Stimulated activated naive CD4-positive, alpha-beta T cell treated with Interleukin-2 at 50 U/mL for 16 hours (primary cell): Measurements from ENCODE around the gene CRTC3.
"Not testable (repeated sequence)": the region's sequence is repeated elsewhere in the genome, so short reads cannot be mapped to it uniquely, and the experiment has no call there.

ENCODE experiments used
- DNase-seq: peaks from one replicate; lab custom pipeline; 2025; lab: John Stamatoyannopoulos, UW

CRTC3 gene

DNA sequence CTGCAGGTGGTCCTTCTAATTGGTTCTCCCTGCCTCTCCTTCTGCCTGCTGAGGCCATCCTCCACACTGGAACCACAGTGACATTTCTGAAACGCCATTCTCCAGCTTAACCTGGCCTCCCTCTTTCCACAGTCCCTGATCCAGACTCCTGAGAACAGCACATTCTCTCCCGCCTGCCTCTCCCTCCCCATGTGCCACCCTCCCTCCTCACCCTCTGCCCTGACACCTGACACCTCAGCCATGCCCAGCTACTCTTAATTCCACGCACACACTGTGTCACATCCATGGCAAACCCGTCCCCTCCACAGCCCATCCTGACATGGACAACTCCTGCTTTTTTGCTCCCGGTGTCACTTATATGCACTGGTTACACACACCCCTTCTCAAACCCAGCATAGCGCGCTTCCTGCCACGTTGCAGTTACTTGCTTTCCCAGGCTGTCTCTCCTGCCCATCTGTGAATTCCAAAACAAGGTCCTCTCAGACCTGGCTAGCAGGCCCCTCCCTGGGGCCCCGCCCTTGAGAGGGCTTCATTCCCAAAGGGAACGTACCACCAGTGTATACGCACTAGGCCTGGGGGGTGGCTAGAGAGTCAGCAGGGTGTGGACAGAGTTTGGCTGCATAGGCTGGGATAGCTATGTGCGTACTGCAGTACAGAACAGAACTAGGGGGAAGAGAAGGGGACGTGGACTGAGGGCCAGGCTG is 94.7 kb downstream of the CRTC3 start:
- DNase-seq: no peak

DNA sequence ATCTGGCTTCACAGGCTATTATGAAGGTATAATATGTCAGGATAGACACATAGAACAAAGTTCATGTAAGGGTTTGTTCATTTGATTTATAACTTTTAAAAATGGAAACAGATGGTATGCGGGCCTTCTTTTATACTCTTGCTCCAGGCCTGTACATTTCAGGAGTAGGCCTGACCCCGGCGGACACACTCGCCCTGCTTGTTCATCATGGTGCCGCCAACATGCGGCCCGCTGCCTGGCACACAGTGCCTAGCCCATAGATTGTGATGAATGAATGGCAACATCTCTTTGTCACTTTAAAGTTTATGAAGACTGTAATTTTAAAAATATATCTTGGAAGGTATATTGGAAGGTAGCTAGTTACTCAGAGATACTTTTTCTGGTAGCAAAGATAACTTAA is 95.3 kb downstream of the CRTC3 start:
- DNase-seq: no peak

DNA sequence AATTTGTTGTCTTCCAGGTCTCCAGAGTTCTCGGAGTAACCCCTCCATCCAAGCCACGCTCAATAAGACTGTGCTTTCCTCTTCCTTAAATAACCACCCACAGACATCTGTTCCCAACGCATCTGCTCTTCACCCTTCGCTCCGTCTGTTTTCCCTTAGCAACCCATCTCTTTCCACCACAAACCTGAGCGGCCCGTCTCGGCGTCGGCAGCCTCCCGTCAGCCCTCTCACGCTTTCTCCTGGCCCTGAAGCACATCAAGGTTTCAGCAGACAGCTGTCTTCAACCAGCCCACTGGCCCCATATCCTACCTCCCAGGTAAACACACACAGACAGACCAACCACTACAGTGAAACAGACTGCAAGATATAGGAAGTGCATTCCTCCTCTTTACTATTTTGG is 99.5 kb downstream of the CRTC3 start:
- no peak for DNase-seq

DNA sequence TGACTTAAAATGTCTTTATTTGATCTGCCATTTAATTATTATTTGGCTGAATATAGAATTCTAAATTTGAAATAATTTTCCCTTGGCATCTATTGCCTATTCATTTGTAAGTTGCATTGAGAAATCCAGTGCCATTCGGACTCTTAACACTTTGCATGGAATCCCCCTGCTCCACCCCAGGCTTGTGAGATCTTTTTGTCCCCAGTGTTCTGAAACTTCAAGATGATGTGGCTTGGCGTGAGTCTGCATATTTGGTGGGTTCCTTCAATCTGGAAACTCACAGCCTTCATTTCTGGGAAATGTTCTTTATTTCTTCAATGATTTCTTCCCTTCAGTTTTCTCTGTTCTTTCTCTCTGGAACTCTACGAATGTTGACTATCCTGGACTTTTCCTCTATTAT is 103.6 kb downstream of the CRTC3 start:
- no peak for DNase-seq

DNA sequence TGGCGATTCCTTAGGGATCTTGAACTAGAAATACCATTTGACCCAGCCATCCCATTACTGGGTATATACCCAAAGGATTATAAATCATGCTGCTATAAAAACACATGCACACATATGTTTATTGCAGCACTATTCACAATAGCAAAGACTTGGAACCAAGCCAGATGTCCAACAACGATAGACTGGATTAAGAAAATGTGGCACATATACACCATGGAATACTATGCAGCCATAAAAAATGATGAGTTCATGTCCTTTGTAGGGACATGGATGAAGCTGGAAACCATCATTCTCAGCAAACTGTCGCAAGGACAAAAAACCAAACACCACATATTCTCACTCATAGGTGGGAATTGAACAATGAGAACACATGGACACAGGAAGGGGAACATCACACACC is 107.3 kb downstream of the CRTC3 start:
- not testable (repeated sequence) for DNase-seq

DNA sequence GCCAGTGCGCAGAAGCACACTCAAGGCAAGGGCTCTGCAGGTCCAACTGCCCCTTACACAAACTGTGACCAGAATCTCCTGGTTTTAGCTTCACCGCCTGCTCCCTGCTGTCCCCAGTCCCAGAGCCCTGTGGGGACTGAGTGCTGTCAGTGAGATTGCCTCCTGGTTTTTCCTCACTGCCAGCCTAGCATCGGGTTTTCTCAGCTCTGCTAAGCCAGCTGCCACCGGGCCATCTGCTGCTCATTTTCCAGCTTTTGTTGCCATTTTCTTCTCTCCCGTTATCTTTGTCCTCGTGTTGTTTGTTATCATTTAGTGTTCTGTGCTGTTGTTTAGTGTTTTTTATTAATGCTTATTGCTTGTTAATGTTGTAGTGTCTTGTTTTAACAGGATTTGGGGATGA is 108.0 kb downstream of the CRTC3 start:
- no peak for DNase-seq

DNA sequence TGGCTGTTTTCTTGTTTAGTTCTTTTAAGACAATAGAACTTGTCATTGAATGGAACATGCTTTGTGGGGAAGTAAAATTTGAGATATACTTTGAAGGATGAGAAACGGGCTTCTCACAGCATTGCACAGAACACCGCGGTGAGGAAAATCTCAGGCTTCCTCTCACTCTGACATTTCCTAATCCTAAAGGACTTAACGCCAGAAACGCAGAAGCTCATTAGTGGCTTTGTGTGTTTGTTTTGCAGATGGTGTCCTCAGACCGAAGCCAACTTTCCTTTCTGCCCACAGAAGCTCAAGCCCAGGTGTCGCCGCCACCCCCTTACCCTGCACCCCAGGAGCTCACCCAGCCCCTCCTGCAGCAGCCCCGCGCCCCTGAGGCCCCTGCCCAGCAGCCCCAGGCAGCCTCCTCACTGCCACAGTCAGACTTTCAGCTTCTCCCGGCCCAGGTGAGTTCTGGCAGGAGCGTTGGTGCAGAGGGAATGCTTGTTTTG is 108.5 kb downstream of the CRTC3 start:
- no peak for DNase-seq

DNA sequence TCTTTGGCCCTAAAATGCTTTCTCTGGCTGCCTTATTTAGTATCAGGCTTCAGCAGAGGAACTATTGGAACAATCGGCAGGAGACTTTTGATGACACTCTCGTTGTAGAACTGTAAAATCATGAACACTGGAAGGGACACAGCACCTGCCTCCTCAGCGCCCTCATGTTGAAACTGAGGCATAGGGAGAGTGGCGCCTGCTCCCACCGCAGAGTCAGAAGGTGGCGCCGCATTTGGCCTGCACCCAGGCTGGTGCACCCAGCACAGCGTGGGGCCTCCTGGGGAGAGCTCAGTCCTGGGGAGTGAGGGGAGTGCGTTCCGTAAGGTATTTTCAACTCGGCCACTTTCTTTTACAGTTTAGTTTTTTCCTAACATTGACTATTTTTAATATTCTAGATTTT is 109.2 kb downstream of the CRTC3 start:
- no peak for DNase-seq

DNA sequence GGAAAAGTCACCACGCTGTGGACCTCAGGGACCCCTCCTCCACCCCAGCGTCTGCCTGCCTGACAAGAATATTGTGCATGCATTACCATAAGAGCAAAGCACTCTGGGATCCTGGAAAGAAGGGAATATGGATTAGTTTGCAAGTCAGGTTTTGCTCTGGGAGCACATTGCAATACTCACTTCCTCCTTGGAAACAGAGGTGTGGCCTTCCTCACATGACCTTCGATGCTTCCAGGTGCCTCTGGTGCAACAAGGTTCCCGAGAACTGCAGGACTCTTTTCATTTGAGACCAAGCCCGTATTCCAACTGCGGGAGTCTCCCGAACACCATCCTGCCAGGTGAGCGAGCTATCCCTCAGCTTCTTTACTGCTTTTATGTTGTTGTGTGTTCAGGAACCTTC is 111.1 kb downstream of the CRTC3 start:
- no peak for DNase-seq

DNA sequence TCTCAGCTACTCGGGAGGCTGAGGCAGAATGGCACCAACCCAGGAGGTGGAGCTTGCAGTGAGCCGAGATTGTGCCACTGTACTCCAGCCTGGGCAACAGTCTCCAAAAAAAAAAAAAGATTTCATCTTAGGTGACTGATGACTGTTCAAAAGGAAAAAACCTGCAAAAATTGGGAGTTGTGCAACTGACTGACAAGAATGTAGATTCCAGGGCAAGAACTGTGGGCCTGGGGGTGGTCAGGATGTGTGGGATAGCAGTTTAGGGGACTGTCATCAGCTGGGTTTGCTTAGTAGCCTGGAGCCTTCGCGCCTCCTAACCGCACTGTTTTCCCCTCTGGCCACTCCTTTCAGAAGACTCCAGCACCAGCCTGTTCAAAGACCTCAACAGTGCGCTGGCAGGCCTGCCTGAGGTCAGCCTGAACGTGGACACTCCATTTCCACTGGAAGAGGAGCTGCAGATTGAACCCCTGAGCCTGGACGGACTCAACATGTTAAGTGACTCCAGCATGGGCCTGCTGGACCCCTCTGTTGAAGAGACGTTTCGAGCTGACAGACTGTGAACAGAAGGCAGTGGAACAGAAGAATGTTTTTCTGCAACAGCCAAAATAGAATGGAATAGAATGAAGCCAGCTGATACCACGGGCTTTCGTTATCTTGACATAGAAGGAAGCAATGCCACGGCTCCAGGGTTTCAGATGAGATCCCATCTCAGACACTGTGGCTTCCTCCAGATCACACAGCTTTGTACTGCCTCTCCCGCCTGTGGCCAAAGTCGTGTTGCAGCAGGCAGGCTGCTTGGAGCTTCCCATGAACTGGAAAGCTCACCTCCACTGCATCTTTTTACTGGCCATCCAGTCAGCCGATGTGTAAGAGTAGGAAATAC is 112.1 kb downstream of the CRTC3 start:
- DNase-seq: no peak

DNA sequence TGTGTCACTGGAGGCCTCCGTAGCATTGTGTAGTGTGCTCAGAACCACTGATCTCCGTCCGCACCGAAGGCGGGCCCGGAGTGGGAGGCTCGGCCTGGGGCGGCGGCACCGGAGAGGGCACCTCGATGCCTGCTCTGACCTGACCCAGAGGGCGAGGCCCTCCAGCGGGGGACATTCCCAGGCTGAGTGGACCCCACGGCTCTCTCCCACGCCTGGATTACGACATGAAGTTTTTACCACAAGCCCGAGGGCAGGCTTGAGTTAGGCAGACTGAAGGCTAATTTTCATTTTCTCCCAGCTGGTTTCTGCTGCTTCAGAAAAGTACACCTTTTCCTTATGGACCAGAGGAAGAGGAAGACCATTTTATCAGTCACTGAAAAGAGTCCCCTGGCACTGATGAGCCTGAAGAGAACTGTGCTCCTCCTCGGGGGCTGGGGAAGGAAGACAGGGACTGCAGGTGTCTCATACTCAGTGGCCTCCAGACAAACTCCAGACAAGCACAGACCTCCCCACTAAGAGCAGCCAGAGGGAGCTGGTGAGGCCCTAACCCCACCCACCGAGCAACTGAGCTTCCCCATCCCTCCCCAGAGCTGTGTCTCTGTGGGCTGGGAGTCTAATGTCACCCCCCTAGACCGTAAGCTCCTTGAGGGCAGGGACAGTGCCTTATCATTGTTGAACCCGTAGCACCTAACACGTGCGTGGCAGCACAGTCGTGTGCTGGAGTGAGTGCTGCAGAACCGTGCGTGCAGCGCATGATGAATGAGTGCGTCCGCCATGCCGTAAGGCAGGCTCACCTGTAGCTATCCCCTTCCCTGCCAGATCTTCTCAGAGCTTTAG is 113.0 kb downstream of the CRTC3 start:
- DNase-seq: no peak

DNA sequence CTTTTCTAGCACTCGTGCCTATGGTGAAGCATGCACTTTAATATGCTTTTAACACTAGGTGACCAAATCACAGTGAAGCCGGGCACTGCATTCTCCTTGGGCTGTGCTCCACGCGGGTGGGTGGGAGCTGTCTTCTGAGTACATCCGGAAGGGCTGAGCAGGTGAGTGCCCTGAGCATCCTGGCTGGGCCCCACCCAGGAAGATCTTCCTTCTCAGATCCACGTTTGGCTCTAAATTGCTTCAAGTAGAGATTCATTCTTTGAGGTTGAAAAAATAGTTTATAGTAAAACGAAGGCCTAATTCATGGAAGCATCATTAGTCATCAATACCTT is 113.5 kb downstream of the CRTC3 start:
- no peak for DNase-seq

DNA sequence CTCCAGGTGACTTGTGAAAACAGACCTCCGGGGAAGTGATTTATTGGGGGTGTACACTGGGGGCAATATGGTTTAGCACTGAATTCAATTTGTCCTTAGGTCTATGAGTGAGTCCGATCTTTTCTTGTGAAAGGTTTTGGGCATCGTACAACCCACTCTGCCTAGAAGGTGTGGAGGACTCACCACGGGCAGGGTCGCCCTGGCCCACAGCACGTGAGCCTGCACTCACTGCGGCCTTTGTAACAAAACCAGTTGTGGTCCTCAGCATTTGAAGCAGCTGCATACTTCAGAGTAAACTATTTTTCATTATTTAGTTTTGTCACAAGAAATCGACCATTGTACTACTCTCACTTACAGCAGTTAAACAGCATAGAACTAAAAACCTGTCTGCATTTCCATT is 114.8 kb downstream of the CRTC3 start:
- DNase-seq: no peak

DNA sequence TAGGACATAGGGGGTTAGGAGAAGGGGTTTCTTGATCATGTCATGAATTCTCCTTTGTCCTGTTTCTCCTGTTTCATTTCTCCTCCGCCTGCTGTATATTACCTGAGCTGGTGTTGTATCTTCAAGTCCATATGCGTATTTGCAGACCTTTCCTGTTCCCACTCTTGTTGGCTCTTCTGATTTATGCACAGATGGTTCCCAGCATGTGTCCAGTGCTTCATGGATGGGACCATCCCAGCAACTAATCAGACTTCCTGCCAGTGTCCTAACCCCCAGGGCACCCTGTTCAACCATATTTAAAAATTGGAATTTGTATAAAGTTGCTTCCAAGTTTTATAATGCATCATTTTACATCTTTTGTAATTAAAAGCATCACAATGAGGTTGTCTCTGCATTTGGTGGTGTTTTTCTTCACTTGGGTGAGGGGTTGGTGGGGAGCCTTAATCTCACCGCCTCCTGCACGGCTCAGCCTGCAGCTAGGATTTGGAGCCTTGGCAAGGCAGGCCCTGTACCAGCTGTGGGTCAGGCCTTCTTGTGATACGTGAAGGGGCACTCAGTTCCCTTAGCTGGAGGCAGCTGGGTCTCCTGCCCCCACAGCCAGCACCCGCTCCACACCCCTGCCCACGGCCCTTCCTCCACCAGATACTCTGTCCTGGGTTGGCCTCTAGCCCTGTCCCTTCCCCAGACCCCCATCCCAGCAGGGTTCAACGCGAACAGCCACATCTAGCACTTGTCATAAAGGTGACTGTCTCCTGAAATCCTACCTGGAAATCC is 115.4 kb downstream of the CRTC3 start:
- DNase-seq: no peak

DNA sequence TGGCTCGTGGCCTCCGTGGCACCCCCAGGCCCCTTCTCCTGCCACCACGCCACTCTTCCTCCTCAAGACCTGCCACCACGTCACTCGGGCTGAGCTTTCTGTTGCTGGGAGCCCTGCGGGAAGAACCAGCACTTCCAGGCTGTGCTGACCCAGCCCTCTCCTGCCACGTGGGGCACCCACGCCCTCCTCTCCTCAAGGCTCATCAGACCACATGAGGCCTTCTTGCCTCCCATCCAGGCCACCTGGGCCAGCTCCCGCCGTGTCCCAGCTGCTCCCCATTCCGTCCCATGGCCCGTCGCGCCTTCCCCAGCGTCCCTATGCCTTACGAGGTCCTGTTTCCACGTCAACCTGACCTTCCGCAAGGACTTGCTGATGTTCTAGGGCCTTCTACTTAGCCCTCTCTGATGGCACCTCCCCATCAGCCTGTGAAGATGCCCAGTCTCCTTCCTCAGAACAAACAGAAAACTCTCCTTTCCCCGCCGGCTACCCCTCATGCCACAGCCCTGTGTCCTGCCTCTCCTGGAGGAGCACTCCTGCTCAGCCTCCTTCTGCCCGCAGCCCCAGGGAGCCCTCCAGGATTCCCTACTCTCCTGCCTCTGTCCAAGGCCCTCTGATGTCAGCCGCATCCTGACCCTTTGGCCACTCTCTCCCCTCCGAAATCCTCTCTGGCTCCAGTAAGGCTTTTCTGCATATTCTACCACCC is 116.3 kb downstream of the CRTC3 start:
- no peak for DNase-seq

DNA sequence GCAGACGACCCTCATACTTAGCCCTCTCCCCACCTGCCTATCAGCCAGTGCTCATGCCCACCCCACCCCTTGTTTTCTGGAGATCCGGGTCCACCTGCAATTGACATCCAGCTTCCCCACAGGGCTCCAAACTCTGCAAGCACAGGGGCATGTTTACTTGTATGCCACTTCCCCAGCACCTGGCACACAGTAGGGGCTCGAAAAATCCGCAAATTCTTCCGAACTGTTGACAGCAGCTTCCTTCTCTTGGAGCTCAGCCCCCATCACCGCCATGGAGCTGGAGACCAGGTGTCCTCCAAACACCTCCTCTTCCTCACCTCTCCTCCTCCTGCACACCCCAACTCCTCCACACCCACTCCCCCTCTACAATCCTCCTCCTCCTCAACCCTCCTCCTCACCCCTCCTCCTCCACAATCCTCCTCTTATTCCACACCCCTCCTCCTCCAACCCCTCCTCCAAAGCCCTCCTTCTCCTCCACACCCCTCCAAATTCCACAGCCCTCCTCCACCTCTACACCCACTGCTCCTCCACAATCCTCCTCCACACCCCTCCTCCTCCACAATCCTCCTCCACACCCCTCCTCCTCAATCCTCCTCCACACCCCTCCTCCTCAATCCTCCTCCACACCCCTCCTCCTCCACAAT is 117.1 kb downstream of the CRTC3 start:
- no peak for DNase-seq

DNA sequence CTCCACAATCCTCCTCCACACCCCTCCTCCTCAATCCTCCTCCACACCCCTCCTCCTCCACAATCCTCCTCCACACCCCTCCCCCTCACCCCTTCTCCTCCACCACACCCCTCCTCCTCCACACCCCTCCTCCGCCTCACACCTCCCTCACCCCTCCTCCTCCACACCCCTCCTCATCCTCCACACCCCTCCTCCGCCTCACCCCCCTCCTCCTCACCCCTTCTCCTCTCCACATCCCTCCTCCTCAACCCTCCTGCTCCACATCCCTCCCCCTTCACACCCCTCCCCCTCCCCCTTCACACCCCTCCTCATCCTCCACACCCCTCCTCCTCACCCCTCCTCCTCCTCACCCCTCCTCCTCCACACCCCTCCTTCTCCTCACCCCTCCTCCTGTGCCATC is 117.6 kb downstream of the CRTC3 start:
- DNase-seq: no peak

DNA sequence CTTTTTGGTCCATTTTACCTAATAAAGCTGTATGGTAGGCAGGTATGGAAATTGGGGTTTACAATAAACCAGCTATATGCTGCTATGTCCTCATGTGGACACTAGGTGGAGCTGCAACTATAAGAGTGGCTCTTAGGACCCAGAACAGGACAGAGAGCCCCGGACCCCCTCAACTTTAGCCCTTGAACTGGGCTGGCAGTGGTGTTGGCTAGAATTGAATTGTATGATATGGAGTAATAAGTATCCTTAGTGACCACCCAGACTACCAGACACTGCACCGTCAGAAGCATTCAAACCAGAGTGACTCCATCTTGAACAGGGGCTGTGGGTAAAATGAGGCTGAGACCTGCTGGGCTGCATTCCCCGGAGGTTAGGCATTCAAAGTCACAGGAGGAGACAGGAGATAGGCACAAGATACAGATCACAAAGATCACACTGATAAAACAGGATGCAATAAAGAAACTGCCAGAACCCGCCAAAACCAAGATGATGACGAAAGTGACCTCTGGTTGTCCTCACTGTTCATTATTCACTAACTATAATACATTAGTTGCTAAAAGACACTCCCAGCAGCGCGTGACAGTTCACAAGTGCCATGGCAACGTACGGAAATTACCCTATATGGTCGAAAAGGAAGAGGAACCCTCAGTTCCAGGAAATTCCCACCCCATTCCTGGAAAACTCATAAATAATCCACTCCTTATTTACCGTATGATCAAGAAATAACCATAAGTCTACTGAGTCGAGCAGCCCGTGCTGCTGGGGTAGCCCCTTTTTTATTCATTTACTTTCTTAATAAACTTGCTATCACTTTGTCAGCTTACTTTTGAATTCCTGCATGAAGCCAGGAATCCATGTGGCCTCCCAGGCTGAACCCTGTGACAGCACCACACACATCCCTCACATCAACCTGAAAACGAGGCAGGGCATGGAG is 118.7 kb downstream of the CRTC3 start:
- DNase-seq: peak; percentile 63

DNA sequence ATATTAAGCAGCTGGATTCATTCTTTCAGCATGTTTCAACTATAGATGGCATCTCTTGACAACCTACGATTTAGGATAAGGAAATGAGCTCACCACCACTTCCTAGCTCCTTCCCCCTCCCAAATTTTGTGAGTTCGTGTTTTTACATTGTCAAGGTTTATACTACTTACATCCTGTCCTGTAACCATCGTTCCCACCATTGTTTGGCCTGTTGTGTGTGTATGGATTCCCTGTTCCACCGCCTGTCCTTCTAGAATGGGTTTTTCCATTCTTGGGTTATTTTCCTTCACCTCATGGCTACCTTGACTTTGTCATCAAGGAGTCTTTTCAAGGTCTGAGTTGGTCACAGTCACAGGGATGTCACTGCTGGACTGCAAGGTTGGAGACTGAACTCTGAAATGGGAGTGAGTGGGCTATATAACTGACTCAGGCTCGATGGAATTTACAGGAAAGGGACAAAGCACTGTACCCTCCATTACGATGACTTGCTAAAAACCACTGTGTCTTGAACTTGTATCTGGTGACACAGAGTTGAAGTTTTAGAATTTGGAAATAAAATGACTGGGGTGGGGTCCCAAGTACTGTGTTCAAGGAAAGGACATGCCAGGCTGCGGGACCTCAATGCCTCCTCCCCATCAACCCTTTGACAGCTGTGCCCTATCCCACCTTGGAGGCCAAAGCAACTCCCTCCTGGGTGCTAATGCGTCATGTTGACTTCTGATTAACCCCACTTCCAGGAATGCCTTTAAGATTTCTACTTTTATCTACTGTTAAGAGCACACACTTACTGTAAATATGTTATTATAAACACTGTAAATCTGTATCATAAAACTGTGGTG is 120.6 kb downstream of the CRTC3 start:
- DNase-seq: no peak
